NCI-H187 (cell line): ENCODE data around the gene PACS2.
"Not testable (repeated sequence)": the region's sequence is repeated elsewhere in the genome, so short reads cannot be mapped to it uniquely, and the experiment has no call there.

Experiments used
- DNase-seq, 2 experiments: peaks; one replicate each; lab custom pipeline; 2025; lab: John Stamatoyannopoulos, UW

Gene PACS2

GRCh38 chr14:105315941-105316576 lies 1.5 kb downstream of the PACS2 start:
- DNase-seq: no peak

- DNase-seq: no peak
These were observed 2.0 kb downstream of the PACS2 start for GRCh38 chr14:105316577-105316941.

GRCh38 chr14:105316968-105317510 lies 2.5 kb downstream of the PACS2 start:
- DNase-seq: no peak

GRCh38 chr14:105317546-105317945 lies 3.0 kb downstream of the PACS2 start:
- no peak for DNase-seq

- no peak for DNase-seq
These were observed 8.4 kb downstream of the PACS2 start for GRCh38 chr14:105322791-105323556.

GRCh38 chr14:105323663-105324062 lies 9.1 kb downstream of the PACS2 start:
- no peak for DNase-seq

- no peak for DNase-seq
These were observed 9.7 kb downstream of the PACS2 start for GRCh38 chr14:105324080-105324778.

GRCh38 chr14:105324871-105325270 lies 10.3 kb downstream of the PACS2 start:
- no peak for DNase-seq

- no peak for DNase-seq
These were observed 10.8 kb downstream of the PACS2 start for GRCh38 chr14:105325303-105325702.

GRCh38 chr14:105325716-105326567 lies 11.4 kb downstream of the PACS2 start:
- DNase-seq: no peak

- DNase-seq: no peak
These were observed 12.0 kb downstream of the PACS2 start for GRCh38 chr14:105326568-105326867.

GRCh38 chr14:105326891-105327694 lies 12.5 kb downstream of the PACS2 start:
- no peak for DNase-seq

GRCh38 chr14:105327695-105328045 lies 13.1 kb downstream of the PACS2 start:
- DNase-seq: not testable (repeated sequence)

- DNase-seq: no peak
These were observed 13.6 kb downstream of the PACS2 start for GRCh38 chr14:105328070-105328677.

- DNase-seq: no peak
These were observed 14.3 kb downstream of the PACS2 start for GRCh38 chr14:105328678-105329390.

- no peak for DNase-seq
These were observed 15.0 kb downstream of the PACS2 start for GRCh38 chr14:105329411-105330150.

GRCh38 chr14:105330491-105330895 lies 15.9 kb downstream of the PACS2 start:
- no peak for DNase-seq

GRCh38 chr14:105331575-105332349 lies 17.2 kb downstream of the PACS2 start:
- no peak for DNase-seq
